Psoas muscle (tissue), 8 donors: ENCODE data around the gene MINDY4. TPM values are rescaled to one million over a fixed set of nuclear protein-coding genes. Genes with fewer than 3 reads are reported as not detected.

ENCODE experiments used
- ATAC-seq, 4 donors: fragments of 200-7000 bp; cut with Tn5 transposase; one replicate each; pipeline ENCODE4 v1.9.1; 2020; ENCODE audit warnings: moderate library complexity in 3 of 4, mild to moderate bottlenecking in 2 of 4
- DNase-seq, 2 donors: peaks; one replicate each; pipeline ENCODE4 v3.0.0-alpha.2; 2020
- H3K27ac ChIP-seq: fragments of 200-600 bp; one replicate; pipeline ENCODE4 v1.8.0; 2022
- H3K27me3 ChIP-seq, 3 donors: fragments of 200-600 bp in 1 of 3; one replicate each; pipeline versions ENCODE4 v1.6.1 to v1.8.0; 2013 to 2022; ENCODE audit warnings: low read length in 2 of 3, mild to moderate bottlenecking in 2 of 3, moderate library complexity in 1 of 3; ENCODE audit not compliant: insufficient read depth in 3 of 3
- H3K36me3 ChIP-seq, 2 donors: fragments of 200-600 bp in 1 of 2; one replicate each; pipeline versions ENCODE4 v1.6.1 to v1.8.0; 2013 to 2022; ENCODE audit warnings: low read depth in 1 of 2, mild to moderate bottlenecking in 1 of 2, moderate library complexity in 1 of 2; ENCODE audit not compliant: insufficient read depth in 1 of 2
- H3K4me1 ChIP-seq: fragments of 200-600 bp; one replicate; pipeline ENCODE4 v1.8.0; 2022
- H3K4me3 ChIP-seq: fragments of 200-600 bp; one replicate; pipeline ENCODE4 v1.8.0; 2022; ENCODE audit warnings: mild to moderate bottlenecking
- H3K9me3 ChIP-seq: fragments of 200-600 bp; one replicate; pipeline ENCODE4 v1.8.0; 2022
- WGBS, 3 donors: extraction: QIAGEN DNeasy Blood & Tissue Kit; methylation state at CpG; one replicate each; pipeline versions ENCODE4 v1.1.6 to v1.1.7; 2013; 5-methylcytosine and 5-hydroxymethylcytosine counted together
- intact Hi-C, 2 donors: fragments of 100-400 bp; cut with DNase I; formaldehyde crosslinking; loops; one replicate each; pipeline versions ENCODE4 v1.11.0 to v1.14.2; 2022
- polyA plus RNA-seq, 3 donors: library from polyadenylated mRNA; stranded (reverse); fragments of 200-250 nt; gene quantifications; one replicate each; pipeline ENCODE4 v1.2.3, GENCODE V29; 2013
- total RNA-seq, 4 donors: library from RNA; stranded (reverse); fragmentation: NEBNext Ultra II Directional in 2 of 4; extraction: Animal tissue kit (Norgen Biotek cat#: 25700) in 2 of 4; gene quantifications; one replicate each; pipeline versions ENCODE4 v1.2.1 to v1.2.4, GENCODE V29; 2021 to 2023
- TF ChIP-seq, protein P1 (sequence below): fragments of 200-600 bp; IDR thresholded peaks from one replicate; pipeline ENCODE4 v1.8.0; 2022; ENCODE audit warnings: antibody characterized with exemption
- donor health status: healthy with polysubstance abuse.
- donor health status: DM: no; HTN: no; CAD: no; lungs with moderate emphysema.
- donor health status: Bipolar disorder and iron deficiency.
- donor health status: healthy.
- donor health status: DM: yes; HTN: yes; CAD: no.
- donor health status: DM: no; HTN: no; CAD: no.
- donor health status: DM: no; HTN: no; CAD: no.
- donor health status: DM: yes; HTN: yes; CAD: no.

The MINDY4 gene
- total and polyA plus RNA-seq, 7 donors = 0.86 to 3.5 (median 1.5) TPM

DNA sequence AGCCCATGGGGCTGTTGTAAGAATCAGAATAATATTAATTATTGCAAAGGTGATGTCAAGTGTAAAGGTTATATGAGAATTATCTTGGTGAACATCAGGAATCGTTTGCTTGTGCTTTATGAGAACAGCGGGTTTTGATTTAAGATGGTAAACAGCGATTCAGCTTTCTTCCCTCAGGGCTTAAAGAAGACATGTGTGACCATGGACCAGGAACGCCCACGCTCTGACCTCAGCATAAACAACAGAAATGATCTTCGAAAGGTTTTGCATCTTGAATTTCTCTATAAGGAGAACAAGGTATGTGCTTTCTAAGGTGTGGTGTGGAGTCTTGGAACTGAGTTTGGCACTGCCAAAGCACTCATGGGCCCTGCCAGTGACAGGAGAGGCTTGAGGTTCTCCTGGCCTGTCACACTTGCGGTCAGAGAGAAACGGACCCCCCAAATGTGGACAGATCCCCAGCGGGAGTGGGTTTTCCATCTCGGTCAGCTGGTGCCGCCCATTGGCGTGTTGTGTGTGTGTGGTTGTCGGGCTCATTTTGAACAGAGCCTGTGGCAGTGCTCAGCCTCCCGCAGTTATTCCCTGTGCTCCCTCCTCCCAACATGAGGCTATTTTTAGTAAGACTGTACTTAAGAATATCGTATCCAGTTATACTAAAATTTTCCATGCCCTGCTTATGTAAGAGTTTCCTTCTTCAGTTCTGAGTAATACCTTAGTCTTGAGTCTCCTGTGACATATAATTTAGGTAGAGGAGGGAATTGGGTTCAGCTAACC, 7.2 kb downstream of the MINDY4 start:
- Histone ChIP-seq H3K9me3 (no peaks in the 10 kb centered on the region), H3K36me3 (peaks cover 0 to 15% of the 10 kb centered on the region in 2 donors), H3K27ac (peak overlapping the region; percentile 71), H3K27me3 (no peaks in the 10 kb centered on the region), H3K4me1 (peaks cover 29% of the 10 kb centered on the region), H3K4me3 (no peak overlapping the region)
- peak; percentile 81 to 93 (median 85) for ATAC-seq
- intact Hi-C loops = no loop called here
- TF ChIP-seq, protein P1, sequence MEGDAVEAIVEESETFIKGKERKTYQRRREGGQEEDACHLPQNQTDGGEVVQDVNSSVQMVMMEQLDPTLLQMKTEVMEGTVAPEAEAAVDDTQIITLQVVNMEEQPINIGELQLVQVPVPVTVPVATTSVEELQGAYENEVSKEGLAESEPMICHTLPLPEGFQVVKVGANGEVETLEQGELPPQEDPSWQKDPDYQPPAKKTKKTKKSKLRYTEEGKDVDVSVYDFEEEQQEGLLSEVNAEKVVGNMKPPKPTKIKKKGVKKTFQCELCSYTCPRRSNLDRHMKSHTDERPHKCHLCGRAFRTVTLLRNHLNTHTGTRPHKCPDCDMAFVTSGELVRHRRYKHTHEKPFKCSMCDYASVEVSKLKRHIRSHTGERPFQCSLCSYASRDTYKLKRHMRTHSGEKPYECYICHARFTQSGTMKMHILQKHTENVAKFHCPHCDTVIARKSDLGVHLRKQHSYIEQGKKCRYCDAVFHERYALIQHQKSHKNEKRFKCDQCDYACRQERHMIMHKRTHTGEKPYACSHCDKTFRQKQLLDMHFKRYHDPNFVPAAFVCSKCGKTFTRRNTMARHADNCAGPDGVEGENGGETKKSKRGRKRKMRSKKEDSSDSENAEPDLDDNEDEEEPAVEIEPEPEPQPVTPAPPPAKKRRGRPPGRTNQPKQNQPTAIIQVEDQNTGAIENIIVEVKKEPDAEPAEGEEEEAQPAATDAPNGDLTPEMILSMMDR = no peak
- 43 to 71% (median 52%) methylated on average over 15 of the region's 15 CpGs for WGBS, 3 donors
- DNase-seq = peak in 1 of 2 donors; percentile 18

DNA sequence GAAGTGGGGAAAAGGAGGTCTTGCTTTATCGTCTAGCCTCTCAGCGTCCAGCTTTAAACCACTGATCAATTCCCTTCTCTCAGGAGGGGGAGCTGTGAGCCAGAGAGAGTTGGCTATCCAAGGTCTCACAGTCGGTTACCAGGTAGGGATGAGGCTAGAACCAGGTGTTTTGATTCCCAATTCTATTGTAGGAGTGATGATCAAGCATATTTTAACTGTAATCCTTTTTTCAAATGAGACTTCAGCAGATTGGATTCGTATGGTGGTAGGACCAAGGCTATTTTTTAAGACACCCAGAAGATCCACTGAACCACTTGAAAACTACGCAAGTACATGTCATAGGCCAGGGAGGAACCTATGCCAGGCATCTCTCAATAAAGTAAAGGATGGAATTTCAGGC, 8.4 kb downstream of the MINDY4 start:
- DNase-seq (no peak), ATAC-seq (no peak)
- no peaks in the 10 kb centered on the region for H3K9me3 ChIP-seq
- peaks cover 0 to 23% of the 10 kb centered on the region in 2 donors for H3K36me3 ChIP-seq
- H3K4me1 ChIP-seq = peaks cover 29% of the 10 kb centered on the region
- no peak overlapping the region for H3K27ac ChIP-seq
- TF ChIP-seq, protein P1 = no peak
- H3K4me3 ChIP-seq = no peak overlapping the region
- intact Hi-C loops = no loop called here
- no peaks in the 10 kb centered on the region for H3K27me3 ChIP-seq
- 70 to 88% (median 77%) methylated on average over 5 of the region's 5 CpGs for WGBS, 3 donors

DNA sequence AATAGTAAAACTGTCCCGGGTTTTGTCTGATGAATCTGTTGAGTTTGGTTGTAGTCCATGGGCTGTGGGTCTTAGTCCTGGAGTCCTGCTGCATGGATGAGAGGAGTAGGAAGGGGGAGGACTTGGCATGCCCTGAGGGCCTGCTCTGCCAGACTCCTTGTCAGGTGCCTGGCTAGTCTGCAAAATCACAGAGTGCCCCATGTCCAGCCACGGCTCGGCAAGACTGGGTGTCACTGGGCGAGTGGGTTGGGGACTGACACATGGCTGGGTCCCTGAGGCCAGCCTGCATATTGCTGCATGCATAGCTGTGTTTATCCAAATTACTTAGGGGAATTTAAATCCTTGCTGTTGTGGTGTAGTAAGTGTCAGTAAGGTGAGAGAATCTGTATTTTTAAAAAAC, 9.7 kb downstream of the MINDY4 start:
- H3K36me3 ChIP-seq = peaks cover 0 to 26% of the 10 kb centered on the region in 2 donors
- intact Hi-C loops = no loop called here
- peak; percentile 32 to 75 (median 70) for ATAC-seq
- no peaks in the 10 kb centered on the region for H3K27me3 ChIP-seq
- H3K9me3 ChIP-seq = no peaks in the 10 kb centered on the region
- H3K4me3 ChIP-seq = no peak overlapping the region
- TF ChIP-seq, protein P1 = no peak
- H3K27ac ChIP-seq = no peak overlapping the region
- DNase-seq = peak in 1 of 2 donors; percentile 16
- peaks cover 29% of the 10 kb centered on the region for H3K4me1 ChIP-seq
- WGBS, 3 donors = 32 to 56% (median 39%) methylated on average over 4 of the region's 4 CpGs

DNA sequence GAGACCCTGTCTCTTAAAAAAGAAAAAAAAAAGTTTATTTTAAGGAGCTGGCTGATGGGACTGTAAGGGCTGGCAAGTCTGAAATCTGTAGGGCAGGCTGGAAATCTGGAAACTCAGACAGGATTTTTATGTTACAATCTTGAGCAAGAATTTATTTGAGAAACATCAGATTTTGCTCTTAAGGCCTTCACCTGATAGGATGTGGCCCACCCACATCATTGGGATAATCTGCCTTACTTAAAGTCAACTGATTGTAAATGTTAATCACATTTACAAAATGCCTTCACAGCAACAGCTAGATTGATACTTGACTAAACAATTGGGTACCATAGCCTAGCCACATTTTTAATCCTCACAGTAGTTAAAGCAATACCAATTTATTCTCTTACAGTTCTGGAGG, 11.5 kb downstream of the MINDY4 start:
- ATAC-seq = no peak
- H3K36me3 ChIP-seq = peaks cover 0 to 30% of the 10 kb centered on the region in 2 donors

More for the DNA sequence above, 11.5 kb downstream of the MINDY4 start:
- peaks cover 29% of the 10 kb centered on the region for H3K4me1 ChIP-seq
- no peaks in the 10 kb centered on the region for H3K9me3 ChIP-seq
- H3K27me3 ChIP-seq = no peaks in the 10 kb centered on the region
- no peak overlapping the region for H3K4me3 ChIP-seq
- no peak for DNase-seq
- intact Hi-C loops = no loop called here
- H3K27ac ChIP-seq = no peak overlapping the region
- TF ChIP-seq, protein P1 = no peak
